HepG2 (cell line): ENCODE measurements around the gene IGLON5. TPM values are rescaled to one million over a fixed set of nuclear protein-coding genes. Genes with fewer than 3 reads are reported as not detected.

Experiments used
- BATF2 ChIP-seq: sonication (generic); formaldehyde crosslinking; IDR thresholded peaks from 2 replicates; pipeline ENCODE4 v1.8.0; 2022; ENCODE audit warnings: mild to moderate bottlenecking, missing genetic modification reagents, moderate library complexity
- CENPBD1 ChIP-seq: sonication (generic); formaldehyde crosslinking; IDR thresholded peaks from 2 replicates; pipeline ENCODE4 v1.8.0; 2022; ENCODE audit warnings: missing genetic modification reagents, low read depth, mild to moderate bottlenecking, borderline replicate concordance
- HCFC1 ChIP-seq: fragments of 150-350 bp; IDR thresholded peaks from 2 replicates; pipeline ENCODE4 v1.6.1; 2014; ENCODE audit warnings: low read depth, low read length
- NFIC ChIP-seq: IDR thresholded peaks from 2 replicates; pipeline ENCODE4 v1.6.1; 2012; ENCODE audit warnings: mild to moderate bottlenecking, low read length, inconsistent platforms
- RNF219 ChIP-seq: sonication (generic); formaldehyde crosslinking; IDR thresholded peaks from 2 replicates; pipeline ENCODE4 v1.5.0; 2020; ENCODE audit warnings: mild to moderate bottlenecking, missing genetic modification reagents
- TRAFD1 ChIP-seq: sonication (generic); formaldehyde crosslinking; IDR thresholded peaks from 2 replicates; pipeline ENCODE4 v1.5.1; 2020; ENCODE audit warnings: missing genetic modification reagents, mild to moderate bottlenecking, borderline replicate concordance
- ZBTB10 ChIP-seq: sonication (generic); formaldehyde crosslinking; IDR thresholded peaks from 2 replicates; pipeline ENCODE4 v1.4.0; 2020; ENCODE audit warnings: missing genetic modification reagents, borderline replicate concordance
- ZNF18 ChIP-seq: sonication (generic); formaldehyde crosslinking; IDR thresholded peaks from 2 replicates; pipeline ENCODE4 v1.8.0; 2022; ENCODE audit warnings: mild to moderate bottlenecking, missing genetic modification reagents; ENCODE audit not compliant: insufficient replicate concordance
- ZNF501 ChIP-seq: sonication (generic); formaldehyde crosslinking; IDR thresholded peaks from 2 replicates; pipeline ENCODE4 v1.5.1; 2020; ENCODE audit warnings: mild to moderate bottlenecking, moderate library complexity, missing genetic modification reagents
- ZNF543 ChIP-seq: sonication (generic); formaldehyde crosslinking; IDR thresholded peaks from 2 replicates; pipeline ENCODE4 v1.4.0; 2020; ENCODE audit warnings: mild to moderate bottlenecking, missing genetic modification reagents
- ZNF563 ChIP-seq: sonication (generic); formaldehyde crosslinking; IDR thresholded peaks from 2 replicates; pipeline ENCODE4 v1.8.0; 2022; ENCODE audit warnings: mild to moderate bottlenecking, moderate library complexity, missing genetic modification reagents
- ZNF564 ChIP-seq: sonication (generic); formaldehyde crosslinking; IDR thresholded peaks from 2 replicates; pipeline ENCODE4 v1.8.1; 2023; ENCODE audit warnings: mild to moderate bottlenecking, missing genetic modification reagents
- ZNF569 ChIP-seq: sonication (generic); formaldehyde crosslinking; IDR thresholded peaks from 2 replicates; pipeline ENCODE4 v1.5.0; 2020; ENCODE audit warnings: mild to moderate bottlenecking, missing genetic modification reagents, moderate library complexity, borderline replicate concordance
- ZNF576 ChIP-seq: sonication (generic); formaldehyde crosslinking; IDR thresholded peaks from 2 replicates; pipeline ENCODE4 v1.4.0; 2020; ENCODE audit warnings: mild to moderate bottlenecking, missing genetic modification reagents
- ZNF720 ChIP-seq: sonication (generic); formaldehyde crosslinking; IDR thresholded peaks from 2 replicates; pipeline ENCODE4 v1.4.0; 2020; ENCODE audit warnings: missing genetic modification reagents
- ZNF800 ChIP-seq: sonication (generic); formaldehyde crosslinking; IDR thresholded peaks from 2 replicates; pipeline ENCODE4 v1.4.0; 2020; ENCODE audit warnings: missing genetic modification reagents
- polyA plus RNA-seq, 8 experiments: library from polyadenylated mRNA; depleted of rRNA in 3 of 8; stranded (reverse) in 7 of 8; unstranded in 1 of 8; fragments of >200 nt; fragmentation: Illumina TruSeq in 4 of 8; extraction: Trizol in 4 of 8; gene quantifications; 2 replicates each; pipeline versions ENCODE4 v1.2.1 to v1.2.3, GENCODE V29; 2011 to 2016; ENCODE audit warnings: low read depth in 4 of 8, missing spikeins in 1 of 8, mixed read lengths in 1 of 8; ENCODE audit not compliant: insufficient read depth in 1 of 8
- total RNA-seq, 5 experiments: library from RNA; depleted of rRNA; stranded (reverse); fragments of >200 nt; fragmentation: Illumina TruSeq; extraction: Trizol; gene quantifications; 2 replicates each; pipeline ENCODE4 v1.2.3, GENCODE V29; 2016; ENCODE audit warnings: low read depth in 1 of 5

Gene IGLON5
- total and polyA plus RNA-seq, 2 of the 13 experiments (the other 11 are each of a cell fraction or from before 2014, with no cell fraction given): 0.04 to 5.7 TPM

- TF ChIP-seq ZNF543 (peak; percentile 56), CENPBD1 (CRISPR knock-in tag) (no peak), ZBTB10 (CRISPR knock-in tag) (no peak), ZNF18 (CRISPR knock-in tag) (no peak), BATF2 (no peak), NFIC (peak; percentile 71; the same call in 1 of the 2 replicates), HCFC1 (0 out of 2 replicates have a peak, but pooled peaks have one; percentile 20), ZNF800 (no peak), ZNF720 (CRISPR knock-in tag) (no peak), ZNF563 (CRISPR knock-in tag) (no peak), ZNF501 (peak; percentile 87), TRAFD1 (no peak), RNF219 (CRISPR knock-in tag) (no peak), ZNF569 (CRISPR knock-in tag) (no peak), ZNF564 (CRISPR knock-in tag) (no peak), ZNF576 (CRISPR knock-in tag) (no peak)
Observed at GRCh38 chr19:51365211-51365964, 53.9 kb downstream of the IGLON5 start (continued).
